ENCODE measurements around the gene GPR107. TPM values are rescaled to one million over a fixed set of nuclear protein-coding genes. Genes with fewer than 3 reads are reported as not detected.

GPR107 gene
- total RNA-seq, 1 experiment from 2014 or later = 77.4 TPM

DNA sequence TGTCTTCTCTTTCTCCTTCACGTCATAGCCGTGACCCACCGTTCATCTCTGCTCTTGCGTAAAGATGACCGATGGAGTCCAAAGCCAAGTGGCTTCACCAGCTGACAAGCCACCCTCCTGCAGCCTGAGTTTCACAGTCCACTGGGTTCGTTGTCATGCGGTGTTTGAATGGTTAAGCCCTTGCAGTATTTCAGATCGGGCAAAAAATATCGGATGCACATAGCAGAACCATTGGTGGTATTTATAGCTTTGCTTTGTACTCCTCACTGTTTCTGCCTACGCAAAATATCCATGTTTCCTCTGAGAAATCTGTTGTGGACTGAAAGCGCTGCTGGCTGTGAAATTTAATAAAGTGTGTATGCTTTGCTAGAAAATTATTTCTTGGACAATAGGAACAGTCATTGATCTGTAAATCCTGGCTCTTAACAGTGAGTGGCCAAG lies 84.0 kb downstream of the GPR107 start:
- Histone ChIP-seq H3F3A (ENCODE audit: insufficient read depth, low read depth) (no peaks in the 10 kb centered on the region; the same call in 1 of the 2 replicates), H3K4me3 (no peak overlapping the region), H3K36me3 (ENCODE audit: low read depth) (no peaks in the 10 kb centered on the region; the same call in 1 of the 2 replicates), H2AFZ (no peak overlapping the region), H3K9me3 (ENCODE audit: insufficient read depth, low read depth) (no peaks in the 10 kb centered on the region), H3K9me2 (ENCODE audit: insufficient read depth) (no peaks in the 10 kb centered on the region), H3K4me1 (replicated peaks; ENCODE audit: insufficient read depth) (no peaks in the 10 kb centered on the region), H3K79me2 (ENCODE audit: low read depth) (no peaks in the 10 kb centered on the region), H3K4me2 (no peak overlapping the region), H4K20me1 (ENCODE audit: insufficient read depth) (no peaks in the 10 kb centered on the region), H3K27me3 (ENCODE audit: insufficient read depth, low read depth) (no peaks in the 10 kb centered on the region), H3K27ac (no peak overlapping the region)
- no peak for DNase-seq
- ChIA-PET CTCF (no interaction called here), POLR2A (ENCODE audit: unreplicated experiment) (no interaction called here)
- BruUV-seq (replicated peaks) = TSS peak; percentile 23
- no peak for TF ChIP-seq EZH2 (IDR thresholded peaks at IDR 0.05; ENCODE audit: low read depth)
- TF ChIP-seq, protein P1, sequence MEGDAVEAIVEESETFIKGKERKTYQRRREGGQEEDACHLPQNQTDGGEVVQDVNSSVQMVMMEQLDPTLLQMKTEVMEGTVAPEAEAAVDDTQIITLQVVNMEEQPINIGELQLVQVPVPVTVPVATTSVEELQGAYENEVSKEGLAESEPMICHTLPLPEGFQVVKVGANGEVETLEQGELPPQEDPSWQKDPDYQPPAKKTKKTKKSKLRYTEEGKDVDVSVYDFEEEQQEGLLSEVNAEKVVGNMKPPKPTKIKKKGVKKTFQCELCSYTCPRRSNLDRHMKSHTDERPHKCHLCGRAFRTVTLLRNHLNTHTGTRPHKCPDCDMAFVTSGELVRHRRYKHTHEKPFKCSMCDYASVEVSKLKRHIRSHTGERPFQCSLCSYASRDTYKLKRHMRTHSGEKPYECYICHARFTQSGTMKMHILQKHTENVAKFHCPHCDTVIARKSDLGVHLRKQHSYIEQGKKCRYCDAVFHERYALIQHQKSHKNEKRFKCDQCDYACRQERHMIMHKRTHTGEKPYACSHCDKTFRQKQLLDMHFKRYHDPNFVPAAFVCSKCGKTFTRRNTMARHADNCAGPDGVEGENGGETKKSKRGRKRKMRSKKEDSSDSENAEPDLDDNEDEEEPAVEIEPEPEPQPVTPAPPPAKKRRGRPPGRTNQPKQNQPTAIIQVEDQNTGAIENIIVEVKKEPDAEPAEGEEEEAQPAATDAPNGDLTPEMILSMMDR (conservative IDR thresholded peaks at IDR 0.05) = no peak
- intact Hi-C loops (cut with micrococcal nuclease; ENCODE audit: unreplicated experiment) = loop anchor here (1.0 kb wide), 1 partner anchor 10 kb away; no protein-coding TSS in a partner anchor

DNA sequence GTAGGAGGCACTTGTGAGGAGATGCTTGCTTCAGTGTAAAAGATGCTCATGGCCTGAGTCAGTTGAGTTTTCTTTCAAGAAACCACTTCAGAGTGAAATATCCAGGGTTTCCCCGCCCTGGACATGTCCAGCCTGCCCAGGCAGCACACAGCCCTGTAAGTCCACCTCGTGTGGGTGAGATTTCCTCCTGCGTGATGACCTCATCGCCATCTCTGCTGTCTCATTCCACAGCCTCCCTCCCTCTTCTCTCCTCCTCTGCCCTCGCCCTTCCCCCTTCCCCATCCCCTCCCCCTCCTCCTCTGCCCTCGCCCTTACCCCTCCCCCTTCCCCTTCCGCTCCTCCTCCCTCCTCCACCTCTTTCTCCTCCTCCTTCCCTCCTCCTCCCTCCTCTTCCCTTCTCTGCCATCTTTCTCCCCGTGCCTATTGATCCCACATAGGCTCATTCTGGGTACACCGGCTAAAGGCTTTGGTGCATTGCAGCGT lies 84.5 kb downstream of the GPR107 start:
- Histone ChIP-seq H3K27ac (no peak overlapping the region), H3F3A (ENCODE audit: insufficient read depth, low read depth) (no peaks in the 10 kb centered on the region; the same call in 1 of the 2 replicates), H3K4me3 (no peak overlapping the region), H3K4me1 (replicated peaks; ENCODE audit: insufficient read depth) (no peaks in the 10 kb centered on the region), H3K36me3 (ENCODE audit: low read depth) (no peaks in the 10 kb centered on the region; the same call in 1 of the 2 replicates), H3K9me2 (ENCODE audit: insufficient read depth) (no peaks in the 10 kb centered on the region), H3K79me2 (ENCODE audit: low read depth) (no peaks in the 10 kb centered on the region), H3K27me3 (ENCODE audit: insufficient read depth, low read depth) (no peaks in the 10 kb centered on the region), H2AFZ (no peak overlapping the region), H3K9me3 (ENCODE audit: insufficient read depth, low read depth) (no peaks in the 10 kb centered on the region), H4K20me1 (ENCODE audit: insufficient read depth) (no peaks in the 10 kb centered on the region), H3K4me2 (no peak overlapping the region)
- ChIA-PET POLR2A (ENCODE audit: unreplicated experiment) (no interaction called here), CTCF (no interaction called here)
- no peak for TF ChIP-seq EZH2 (IDR thresholded peaks at IDR 0.05; ENCODE audit: low read depth)
- TF ChIP-seq, protein P1 (conservative IDR thresholded peaks at IDR 0.05) = no peak
- peak in 1 of 2 experiments; percentile 52 for DNase-seq
- no TSS peak for BruUV-seq (replicated peaks)
- intact Hi-C loops (cut with micrococcal nuclease; ENCODE audit: unreplicated experiment) = loop anchor here (1.0 kb wide), 1 partner anchor 11 kb away; no protein-coding TSS in a partner anchor

DNA sequence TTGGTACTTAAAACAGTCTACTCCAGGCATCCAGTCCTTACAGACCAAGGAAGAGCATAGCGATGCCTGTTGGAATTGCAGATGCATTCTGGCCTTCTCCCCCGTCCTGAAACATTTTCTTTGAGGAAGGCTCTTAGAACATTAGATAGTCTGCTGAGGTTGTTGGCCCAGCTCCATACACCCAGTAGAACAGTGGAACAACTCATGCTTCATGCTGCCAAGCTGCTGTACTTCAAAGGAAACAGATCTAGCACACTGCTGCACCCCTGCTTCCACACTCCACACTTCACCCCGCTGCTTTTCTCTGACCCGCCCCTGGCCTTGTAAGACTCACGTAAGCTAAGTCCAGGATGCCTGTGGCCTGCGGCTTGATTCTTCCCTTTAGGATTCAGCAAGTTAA lies 85.1 kb downstream of the GPR107 start:
- Histone ChIP-seq H3K79me2 (ENCODE audit: low read depth) (no peaks in the 10 kb centered on the region), H3K4me3 (no peak overlapping the region), H3K36me3 (ENCODE audit: low read depth) (no peaks in the 10 kb centered on the region; the same call in 1 of the 2 replicates), H3F3A (ENCODE audit: insufficient read depth, low read depth) (no peaks in the 10 kb centered on the region; the same call in 1 of the 2 replicates), H3K4me1 (replicated peaks; ENCODE audit: insufficient read depth) (no peaks in the 10 kb centered on the region), H3K9me3 (ENCODE audit: insufficient read depth, low read depth) (no peaks in the 10 kb centered on the region), H2AFZ (no peak overlapping the region), H3K9me2 (ENCODE audit: insufficient read depth) (no peaks in the 10 kb centered on the region), H3K4me2 (no peak overlapping the region), H3K27ac (no peak overlapping the region), H4K20me1 (ENCODE audit: insufficient read depth) (no peaks in the 10 kb centered on the region), H3K27me3 (ENCODE audit: insufficient read depth, low read depth) (no peaks in the 10 kb centered on the region)
- CTCF ChIA-PET = no interaction called here
- POLR2A ChIA-PET (ENCODE audit: unreplicated experiment) = no interaction called here
- TF ChIP-seq EZH2 (IDR thresholded peaks at IDR 0.05; ENCODE audit: low read depth) = no peak
- TF ChIP-seq, protein P1 (conservative IDR thresholded peaks at IDR 0.05) = no peak
- intact Hi-C loops (cut with micrococcal nuclease; ENCODE audit: unreplicated experiment) = loop anchor here (1.0 kb wide), 1 partner anchor 11 kb away; no protein-coding TSS in a partner anchor
- no peak for DNase-seq
- no TSS peak for BruUV-seq (replicated peaks)

Data from PC-9 (cell line).